HEK293 (cell line): Measurements from ENCODE around the gene ZNF573.

Experiments used
- CTCF ChIP-seq: fragments of 450-650 bp; formaldehyde crosslinking; IDR thresholded peaks from 2 replicates; pipeline ENCODE4 v1.5.1; 2016; ENCODE audit warnings: missing biosample characterization, missing genetic modification characterization
- GFI1B ChIP-seq: fragments of 450-650 bp; formaldehyde crosslinking; IDR thresholded peaks from 2 replicates; pipeline ENCODE4 v1.5.1; 2016; ENCODE audit warnings: missing biosample characterization, missing genetic modification characterization
- GLIS1 ChIP-seq: fragments of 450-650 bp; formaldehyde crosslinking; IDR thresholded peaks from 2 replicates; pipeline ENCODE4 v1.5.1; 2016; ENCODE audit warnings: missing biosample characterization, missing genetic modification characterization
- HOXD13 ChIP-seq: sonication (generic); formaldehyde crosslinking; IDR thresholded peaks from 2 replicates; pipeline ENCODE4 v1.8.0; 2022; ENCODE audit warnings: missing genetic modification reagents, borderline replicate concordance
- KLF7 ChIP-seq: fragments of 450-650 bp; formaldehyde crosslinking; IDR thresholded peaks from 2 replicates; pipeline ENCODE4 v1.5.1; 2016; ENCODE audit warnings: missing biosample characterization, missing genetic modification characterization, borderline replicate concordance
- KLF9 ChIP-seq: fragments of 450-650 bp; formaldehyde crosslinking; IDR thresholded peaks from 2 replicates; pipeline ENCODE4 v1.5.1; 2016; ENCODE audit warnings: missing biosample characterization, missing genetic modification characterization, low read depth
- MEIS1 ChIP-seq: sonication (generic); formaldehyde crosslinking; IDR thresholded peaks from 2 replicates; pipeline ENCODE4 v1.8.1; 2022; ENCODE audit warnings: missing genetic modification reagents, mild to moderate bottlenecking, borderline replicate concordance
- REPIN1 ChIP-seq: fragments of 450-650 bp; formaldehyde crosslinking; IDR thresholded peaks from 2 replicates; pipeline ENCODE4 v1.5.1; 2017; ENCODE audit warnings: missing biosample characterization, missing genetic modification characterization, low read depth
- REST ChIP-seq: fragments of 450-650 bp; formaldehyde crosslinking; IDR thresholded peaks from 2 replicates; pipeline ENCODE4 v1.5.1; 2016; ENCODE audit warnings: missing biosample characterization, missing genetic modification characterization
- SCRT2 ChIP-seq: fragments of 450-650 bp; formaldehyde crosslinking; IDR thresholded peaks from 2 replicates; pipeline ENCODE4 v1.5.1; 2016; ENCODE audit warnings: missing biosample characterization, missing genetic modification characterization
- SP7 ChIP-seq: fragments of 450-650 bp; formaldehyde crosslinking; IDR thresholded peaks from 2 replicates; pipeline ENCODE4 v1.5.1; 2016; ENCODE audit warnings: missing biosample characterization, missing genetic modification characterization
- ZBTB8A ChIP-seq: fragments of 450-650 bp; formaldehyde crosslinking; IDR thresholded peaks from 2 replicates; pipeline ENCODE4 v1.5.1; 2016; ENCODE audit warnings: missing biosample characterization, missing genetic modification characterization
- ZEB2 ChIP-seq: fragments of 450-650 bp; formaldehyde crosslinking; IDR thresholded peaks from 2 replicates; pipeline ENCODE4 v1.5.1; 2016; ENCODE audit warnings: missing biosample characterization, missing genetic modification characterization
- ZFHX2 ChIP-seq: fragments of 450-650 bp; formaldehyde crosslinking; conservative IDR thresholded peaks from 2 replicates; pipeline ENCODE4 v1.5.1; 2016; ENCODE audit warnings: missing biosample characterization, missing genetic modification characterization
- ZFP69B ChIP-seq: fragments of 450-650 bp; formaldehyde crosslinking; IDR thresholded peaks from 2 replicates; pipeline ENCODE4 v1.5.1; 2016; ENCODE audit warnings: missing biosample characterization, missing genetic modification characterization
- ZNF121 ChIP-seq: fragments of 450-650 bp; formaldehyde crosslinking; IDR thresholded peaks from 2 replicates; pipeline ENCODE4 v1.5.1; 2016; ENCODE audit warnings: missing biosample characterization, missing genetic modification characterization
- ZNF157 ChIP-seq: fragments of 450-650 bp; formaldehyde crosslinking; IDR thresholded peaks from 2 replicates; pipeline ENCODE4 v1.5.1; 2016; ENCODE audit warnings: missing biosample characterization, missing genetic modification characterization
- ZNF214 ChIP-seq: fragments of 450-650 bp; formaldehyde crosslinking; IDR thresholded peaks from 2 replicates; pipeline ENCODE4 v1.5.1; 2017; ENCODE audit warnings: missing biosample characterization, mild to moderate bottlenecking, missing genetic modification characterization, borderline replicate concordance
- ZNF324 ChIP-seq: fragments of 450-650 bp; formaldehyde crosslinking; IDR thresholded peaks from 2 replicates; pipeline ENCODE4 v1.5.1; 2016; ENCODE audit warnings: missing biosample characterization, missing genetic modification characterization
- ZNF335 ChIP-seq: fragments of 450-650 bp; formaldehyde crosslinking; conservative IDR thresholded peaks from 2 replicates; pipeline ENCODE4 v1.5.1; 2016; ENCODE audit warnings: missing biosample characterization, missing genetic modification characterization
- ZNF350 ChIP-seq: fragments of 450-650 bp; formaldehyde crosslinking; IDR thresholded peaks from 2 replicates; pipeline ENCODE4 v1.5.0; 2017; ENCODE audit warnings: missing biosample characterization, mild to moderate bottlenecking, missing genetic modification characterization
- ZNF366 ChIP-seq: fragments of 450-650 bp; formaldehyde crosslinking; conservative IDR thresholded peaks from 2 replicates; pipeline ENCODE4 v1.5.1; 2016; ENCODE audit warnings: missing biosample characterization, missing genetic modification characterization
- ZNF423 ChIP-seq: fragments of 450-650 bp; formaldehyde crosslinking; IDR thresholded peaks from 2 replicates; pipeline ENCODE4 v1.5.1; 2016; ENCODE audit warnings: missing biosample characterization, missing genetic modification characterization
- ZNF433 ChIP-seq: fragments of 450-650 bp; formaldehyde crosslinking; IDR thresholded peaks from 2 replicates; pipeline ENCODE4 v1.5.1; 2016; ENCODE audit warnings: missing biosample characterization, missing genetic modification characterization, low read depth
- ZNF488 ChIP-seq: fragments of 450-650 bp; formaldehyde crosslinking; IDR thresholded peaks from 2 replicates; pipeline ENCODE4 v1.5.1; 2016; ENCODE audit warnings: missing biosample characterization, missing genetic modification characterization
- ZNF513 ChIP-seq: fragments of 450-650 bp; IDR thresholded peaks from 2 replicates; pipeline ENCODE4 v1.5.1; 2018; ENCODE audit warnings: missing biosample characterization, missing genetic modification characterization
- ZNF514 ChIP-seq: fragments of 450-650 bp; formaldehyde crosslinking; IDR thresholded peaks from 2 replicates; pipeline ENCODE4 v1.5.1; 2016; ENCODE audit warnings: missing biosample characterization, missing genetic modification characterization
- ZNF521 ChIP-seq: fragments of 450-650 bp; formaldehyde crosslinking; IDR thresholded peaks from 2 replicates; pipeline ENCODE4 v1.5.1; 2017; ENCODE audit warnings: missing biosample characterization, mild to moderate bottlenecking, missing genetic modification characterization
- ZNF530 ChIP-seq: fragments of 450-650 bp; formaldehyde crosslinking; IDR thresholded peaks from 2 replicates; pipeline ENCODE4 v1.5.1; 2016; ENCODE audit warnings: low read depth, missing biosample characterization, missing genetic modification characterization
- ZNF660 ChIP-seq: fragments of 450-650 bp; IDR thresholded peaks from 2 replicates; pipeline ENCODE4 v1.5.1; 2018; ENCODE audit warnings: missing biosample characterization, mild to moderate bottlenecking, missing genetic modification characterization
- ZNF664 ChIP-seq: fragments of 450-650 bp; formaldehyde crosslinking; IDR thresholded peaks from 2 replicates; pipeline ENCODE4 v1.5.1; 2016; ENCODE audit warnings: missing biosample characterization, missing genetic modification characterization
- ZNF76 ChIP-seq: fragments of 450-650 bp; formaldehyde crosslinking; IDR thresholded peaks from 2 replicates; pipeline ENCODE4; 2016; ENCODE audit warnings: low read depth, missing biosample characterization, missing genetic modification characterization, borderline replicate concordance

ZNF573 gene

GRCh38 chr19:37719111-37719926 is 60.1 kb downstream of the ZNF573 start, which contains the start of gene ZNF607 (continued):
- TF ChIP-seq ZNF521 (no peak), REST (tag by site-specific recombination) (0 out of 2 replicates have a peak, but pooled peaks have one; percentile 3), SP7 (tag by site-specific recombination) (peak; percentile 81), KLF9 (peak; percentile 85), ZNF530 (no peak), MEIS1 (CRISPR knock-in tag) (no peak), ZNF335 (tag by site-specific recombination) (peak; percentile 99), ZNF350 (no peak), KLF7 (peak; percentile 47; the same call in 1 of the 2 replicates), GLIS1 (tag by site-specific recombination) (peak; percentile 97), ZEB2 (tag by site-specific recombination) (peak; percentile 91; the same call in 1 of the 2 replicates), ZNF214 (tag by site-specific recombination) (no peak), ZNF433 (no peak), GFI1B (tag by site-specific recombination) (0 out of 2 replicates have a peak, but pooled peaks have one; percentile 5), CTCF (tag by site-specific recombination) (peak; percentile 94), ZNF488 (no peak), ZNF121 (tag by site-specific recombination) (no peak), ZNF513 (tag by site-specific recombination) (no peak), ZNF423 (tag by site-specific recombination) (peak; percentile 97), ZBTB8A (tag by site-specific recombination) (peak; percentile 65), REPIN1 (tag by site-specific recombination) (peak; percentile 86; the same call in 1 of the 2 replicates), ZFHX2 (tag by site-specific recombination) (peak; percentile 94), SCRT2 (tag by site-specific recombination) (peak; percentile 74), HOXD13 (CRISPR knock-in tag) (no peak), ZFP69B (tag by site-specific recombination) (peak; percentile 20), ZNF664 (tag by site-specific recombination) (no peak), ZNF660 (tag by site-specific recombination) (peak; percentile 91), ZNF157 (tag by site-specific recombination) (no peak; the same call in 1 of the 2 replicates), ZNF324 (tag by site-specific recombination) (0 out of 2 replicates have a peak, but pooled peaks have one; percentile 18), ZNF76 (tag by site-specific recombination) (peak; percentile 92), ZNF366 (no peak), ZNF514 (tag by site-specific recombination) (no peak)
